GM23338 (cell line): ENCODE data around the gene RBM43.

Source experiments
- CREB1 ChIP-seq: fragments of 250-450 bp; sonication (Bioruptor Pico); IDR thresholded peaks from 2 replicates; pipeline ENCODE4 v1.5.0; 2020; ENCODE audit warnings: low read depth, mild to moderate bottlenecking, moderate library complexity
- CTCF ChIP-seq, 2 experiments: fragments of 200-600 bp in 1 of 2; sonication (generic) in 1 of 2; conservative IDR thresholded peaks; 2 replicates each; pipeline versions ENCODE4 v1.5.1 to v1.6.1; 2016 to 2017; ENCODE audit warnings: antibody characterized with exemption in 2 of 2, low read depth in 2 of 2, mild to moderate bottlenecking in 2 of 2, moderate library complexity in 1 of 2
- ETS1 ChIP-seq: IDR thresholded peaks from 2 replicates; pipeline ENCODE4 v1.6.1; 2016; ENCODE audit warnings: antibody characterized with exemption
- EZH2 ChIP-seq: fragments of 200-600 bp; sonication (generic); IDR thresholded peaks from one replicate; pipeline ENCODE4 v1.8.0; 2017; ENCODE audit warnings: antibody characterized with exemption, mild to moderate bottlenecking, low read depth; ENCODE audit not compliant: unreplicated experiment
- EZH2phosphoT487 ChIP-seq: fragments of 200-600 bp; sonication (generic); IDR thresholded peaks from one replicate; pipeline ENCODE4 v1.8.1; 2018; ENCODE audit warnings: antibody characterized with exemption; ENCODE audit not compliant: unreplicated experiment
- JUNB ChIP-seq: IDR thresholded peaks from one replicate; pipeline ENCODE4 v1.6.1; 2016; ENCODE audit warnings: antibody characterized with exemption; ENCODE audit not compliant: unreplicated experiment
- POLR2AphosphoS5 ChIP-seq: IDR thresholded peaks from 2 replicates; pipeline ENCODE4 v1.6.1; 2016; ENCODE audit warnings: antibody characterized with exemption, low read depth
- REST ChIP-seq: IDR thresholded peaks from one replicate; pipeline ENCODE4 v1.6.1; 2018; ENCODE audit warnings: antibody characterized with exemption; ENCODE audit not compliant: unreplicated experiment
- STAT1 ChIP-seq: IDR thresholded peaks from one replicate; pipeline ENCODE4 v1.6.1; 2016; ENCODE audit warnings: antibody characterized with exemption; ENCODE audit not compliant: unreplicated experiment
- ZNF114 ChIP-seq: fragments of 250-450 bp; sonication (Bioruptor Pico); IDR thresholded peaks from 2 replicates; pipeline ENCODE4 v1.5.0; 2020; ENCODE audit warnings: mild to moderate bottlenecking, moderate library complexity
- ZNF331 ChIP-seq: fragments of 250-450 bp; sonication (Bioruptor Pico); IDR thresholded peaks from 2 replicates; pipeline ENCODE4 v1.5.0; 2020; ENCODE audit warnings: low read depth, mild to moderate bottlenecking, moderate library complexity

- TF ChIP-seq CTCF (conservative IDR thresholded peaks at IDR 0.05; ENCODE audit: low read depth in 2 of 2): no peak
- TF ChIP-seq STAT1: no peak
- TF ChIP-seq REST: no peak
- TF ChIP-seq EZH2: no peak
- TF ChIP-seq POLR2AphosphoS5: no peak
- TF ChIP-seq EZH2phosphoT487: no peak
- no peak for TF ChIP-seq JUNB
- no peak for TF ChIP-seq ZNF331 (CRISPR knock-in tag)
- no peak for TF ChIP-seq CREB1 (CRISPR knock-in tag)
- no peak for TF ChIP-seq ZNF114 (CRISPR knock-in tag)
- no peak for TF ChIP-seq ETS1
Measured at GRCh38 chr2:151275291-151275690, 13.6 kb upstream of the RBM43 start.
